Lung (tissue), 12 donors: Measurements from ENCODE around the gene CDHR1. TPM values are rescaled to one million over a fixed set of nuclear protein-coding genes. Genes with fewer than 3 reads are reported as not detected.
A peak's percentile ranks its signal among the peaks of the same experiment; 100 is the strongest.

ENCODE experiments used
- ATAC-seq: fragments of 200-7000 bp; cut with Tn5 transposase; one replicate; pipeline ENCODE4 v1.9.1; 2020; ENCODE audit warnings: moderate number of reproducible peaks; ENCODE audit not compliant: insufficient read depth, low FRiP score
- DNase-seq, 3 donors: peaks; one replicate each; pipeline ENCODE4 v3.0.0-alpha.2; 2013 to 2017
- H3K27ac ChIP-seq, 2 donors: one replicate each; pipeline ENCODE4 v1.5.1; 2013; ENCODE audit warnings: mild to moderate bottlenecking in 2 of 2, moderate library complexity in 2 of 2, control low read depth in 1 of 2, inconsistent platforms in 1 of 2, low read depth in 1 of 2, low read length in 1 of 2
- H3K27me3 ChIP-seq, 3 donors: one replicate each; pipeline ENCODE4 v1.5.1; 2013; ENCODE audit warnings: low read length in 2 of 3; ENCODE audit not compliant: control insufficient read depth in 3 of 3, insufficient read depth in 3 of 3
- H3K36me3 ChIP-seq, 4 donors: one replicate each; pipeline ENCODE4 v1.5.1; 2013; ENCODE audit warnings: low read length in 4 of 4, mild to moderate bottlenecking in 1 of 4, moderate library complexity in 1 of 4; ENCODE audit not compliant: control insufficient read depth in 4 of 4, insufficient read depth in 4 of 4
- H3K4me1 ChIP-seq, 5 donors: one replicate each; pipeline ENCODE4 v1.5.1; 2013; ENCODE audit warnings: low read length in 5 of 5, mild to moderate bottlenecking in 2 of 5, moderate library complexity in 1 of 5; ENCODE audit not compliant: control insufficient read depth in 5 of 5, insufficient read depth in 5 of 5
- H3K4me3 ChIP-seq: one replicate; pipeline ENCODE4 v1.5.1; 2013; ENCODE audit warnings: mild to moderate bottlenecking, control low read depth, moderate library complexity
- H3K9ac ChIP-seq, 2 donors: one replicate each; pipeline ENCODE4 v1.5.1; 2013; ENCODE audit warnings: low read length in 2 of 2, control low read depth in 1 of 2; ENCODE audit not compliant: insufficient read depth in 1 of 2
- H3K9me3 ChIP-seq, 4 donors: one replicate each; pipeline ENCODE4 v1.5.1; 2013; ENCODE audit warnings: low read length in 3 of 4, mild to moderate bottlenecking in 1 of 4, moderate library complexity in 1 of 4; ENCODE audit not compliant: control insufficient read depth in 4 of 4, insufficient read depth in 3 of 4
- WGBS, 2 donors: extraction: QIAGEN DNeasy Blood & Tissue Kit; methylation state at CpG; one replicate each; pipeline ENCODE4 v1.1.7; 2013; 5-methylcytosine and 5-hydroxymethylcytosine counted together
- polyA plus RNA-seq, 2 donors: library from polyadenylated mRNA; stranded (reverse); fragments of 200-250 nt; gene quantifications; one replicate each; pipeline ENCODE4 v1.2.1, GENCODE V29; 2013
- total RNA-seq, 2 donors: library from RNA; depleted of rRNA in 1 of 2; stranded (reverse); fragments of >200 nt in 1 of 2; gene quantifications; one replicate each; pipeline ENCODE4 v1.2.1, GENCODE V29; 2014 to 2021
- TF ChIP-seq, protein P1 (sequence below): IDR thresholded peaks from 2 replicates; pipeline ENCODE4 v1.5.1; 2012; ENCODE audit warnings: mild to moderate bottlenecking; ENCODE audit errors: control extremely low read depth, extremely low read depth
- donor health status: control.
- donor health status: control.
- donor health status: Bipolar disorder and iron deficiency.
- donor health status: healthy.
- donor health status: DM: yes; HTN: yes; CAD: no.

CDHR1 gene
- total and polyA plus RNA-seq, 4 donors = 0.10 to 0.49 (median 0.32) TPM

GRCh38 chr10:84204610-84205009 is 10.3 kb downstream of the CDHR1 start:
- TF ChIP-seq, protein P1, sequence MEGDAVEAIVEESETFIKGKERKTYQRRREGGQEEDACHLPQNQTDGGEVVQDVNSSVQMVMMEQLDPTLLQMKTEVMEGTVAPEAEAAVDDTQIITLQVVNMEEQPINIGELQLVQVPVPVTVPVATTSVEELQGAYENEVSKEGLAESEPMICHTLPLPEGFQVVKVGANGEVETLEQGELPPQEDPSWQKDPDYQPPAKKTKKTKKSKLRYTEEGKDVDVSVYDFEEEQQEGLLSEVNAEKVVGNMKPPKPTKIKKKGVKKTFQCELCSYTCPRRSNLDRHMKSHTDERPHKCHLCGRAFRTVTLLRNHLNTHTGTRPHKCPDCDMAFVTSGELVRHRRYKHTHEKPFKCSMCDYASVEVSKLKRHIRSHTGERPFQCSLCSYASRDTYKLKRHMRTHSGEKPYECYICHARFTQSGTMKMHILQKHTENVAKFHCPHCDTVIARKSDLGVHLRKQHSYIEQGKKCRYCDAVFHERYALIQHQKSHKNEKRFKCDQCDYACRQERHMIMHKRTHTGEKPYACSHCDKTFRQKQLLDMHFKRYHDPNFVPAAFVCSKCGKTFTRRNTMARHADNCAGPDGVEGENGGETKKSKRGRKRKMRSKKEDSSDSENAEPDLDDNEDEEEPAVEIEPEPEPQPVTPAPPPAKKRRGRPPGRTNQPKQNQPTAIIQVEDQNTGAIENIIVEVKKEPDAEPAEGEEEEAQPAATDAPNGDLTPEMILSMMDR = no peak
- H3K9ac ChIP-seq = no peak overlapping the region
- ATAC-seq (no peak), DNase-seq (no peak)
- H3K4me1 ChIP-seq = no peaks in the 10 kb centered on the region
- no peak overlapping the region for H3K4me3 ChIP-seq
- peaks cover 0 to 2% (median 0%) of the 10 kb centered on the region in 4 donors for H3K9me3 ChIP-seq
- H3K36me3 ChIP-seq = no peaks in the 10 kb centered on the region
- H3K27me3 ChIP-seq = peaks cover 0 to 6% (median 0%) of the 10 kb centered on the region in 3 donors
- 92 to 93% methylated on average over 4 of the region's 4 CpGs for WGBS, 2 donors
- no peak overlapping the region for H3K27ac ChIP-seq

DNA sequence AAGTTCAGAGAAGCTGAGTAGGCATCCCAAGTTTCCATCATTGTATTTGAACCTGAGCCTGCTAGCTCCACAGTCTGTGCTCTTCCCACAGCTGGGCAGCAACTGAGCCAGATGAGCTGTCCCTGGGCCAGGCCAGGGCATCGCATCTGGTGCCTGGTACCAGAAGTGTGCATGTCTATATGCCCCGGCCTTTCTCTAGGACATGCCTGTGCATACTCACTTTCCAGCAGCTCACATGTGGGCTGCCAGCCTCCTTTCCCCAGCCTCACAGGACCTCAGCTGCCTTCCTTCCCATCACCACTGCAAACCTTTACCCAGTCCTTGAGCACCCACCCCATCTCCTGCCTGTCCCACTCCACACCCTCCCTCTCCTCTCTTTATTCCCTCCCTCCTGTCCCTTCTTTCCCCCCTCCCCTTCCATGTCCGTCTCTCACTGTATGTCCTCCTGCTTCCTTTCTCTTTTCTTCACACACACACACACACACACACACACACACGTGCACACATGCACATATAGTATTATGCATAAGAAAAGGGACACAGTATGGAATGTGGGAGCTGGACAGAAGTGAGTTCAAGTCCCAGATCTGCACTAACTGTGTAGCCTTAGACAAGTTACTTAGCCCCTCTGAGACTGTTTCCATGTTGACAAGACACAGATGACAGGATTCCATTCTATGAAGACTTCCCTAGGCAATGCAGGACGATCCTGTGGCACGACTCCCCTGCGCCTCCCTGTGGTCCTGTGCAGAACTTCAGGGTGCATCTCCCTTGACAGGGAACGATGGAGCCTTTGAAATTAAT is 10.9 kb downstream of the CDHR1 start:
- 32 to 33% methylated on average over 8 of the region's 8 CpGs for WGBS, 2 donors
- ATAC-seq (peak; percentile 63), DNase-seq (peak in 2 of 3 donors; percentile 2 to 14)
- Histone ChIP-seq H3K27me3 (peaks cover 0 to 6% (median 0%) of the 10 kb centered on the region in 3 donors), H3K9me3 (peaks cover 0 to 2% (median 0%) of the 10 kb centered on the region in 4 donors), H3K4me3 (no peak overlapping the region), H3K9ac (no peak overlapping the region), H3K4me1 (no peaks in the 10 kb centered on the region), H3K36me3 (no peaks in the 10 kb centered on the region), H3K27ac (no peak overlapping the region)
- TF ChIP-seq, protein P1 = peak; percentile 26

- 64 to 70% methylated on average over 6 of the region's 6 CpGs for WGBS, 2 donors
- Histone ChIP-seq H3K27ac (no peak overlapping the region), H3K27me3 (peaks cover 0 to 6% (median 0%) of the 10 kb centered on the region in 3 donors), H3K9ac (no peak overlapping the region), H3K4me1 (no peaks in the 10 kb centered on the region), H3K9me3 (peaks cover 0 to 2% (median 0%) of the 10 kb centered on the region in 4 donors), H3K4me3 (no peak overlapping the region), H3K36me3 (no peaks in the 10 kb centered on the region)
- ATAC-seq (no peak), DNase-seq (no peak)
- TF ChIP-seq, protein P1 = no peak
Measured at GRCh38 chr10:84205853-84206525, 11.7 kb downstream of the CDHR1 start.
